ENCODE results near the gene ZFP36. TPM values are rescaled to one million over a fixed set of nuclear protein-coding genes. Genes with fewer than 3 reads are reported as not detected.

ZFP36 gene
- total and polyA plus RNA-seq, 2 of the 8 experiments (the other 6 are each of a cell fraction or from before 2014, with no cell fraction given) = 4.0 to 10.9 TPM

GRCh38 chr19:39422020-39422419 lies 15.4 kb downstream of the ZFP36 start:
- Histone ChIP-seq H2BK15ac (ENCODE audit: low read length) (no peak overlapping the region), H2BK120ac (replicated peaks; ENCODE audit: low read depth, low read length) (no peak overlapping the region), H4K20me1 (replicated peaks in 1 of 2; ENCODE audit: control insufficient read depth in 1 of 2, insufficient read depth in 2 of 2, low read length in 2 of 2) (peaks cover 2 to 7% of the 10 kb centered on the region in 2 experiments), H2AFZ (ENCODE audit: low read length) (no peak overlapping the region), H3K18ac (ENCODE audit: extremely low read depth, low read length) (no peak overlapping the region), H3K9me3 (ENCODE audit: insufficient read depth in 2 of 2, low read depth in 1 of 2, low read length in 1 of 2) (no peaks in the 10 kb centered on the region), H2BK5ac (ENCODE audit: low read depth, low read length) (no peak overlapping the region; the same call in 1 of the 2 replicates), H4K5ac (ENCODE audit: insufficient read length, low read depth, low read length) (no peak overlapping the region), H3K23ac (ENCODE audit: insufficient read length) (no peak overlapping the region), H3K9ac (replicated peaks in 1 of 4; ENCODE audit: extremely low read depth in 1 of 4, low read depth in 3 of 4, low read length in 3 of 4) (no peak overlapping the region), H3K23me2 (ENCODE audit: low read depth, low read length) (peaks cover 5% of the 10 kb centered on the region; the same call in 1 of the 2 replicates), H3K4ac (replicated peaks; ENCODE audit: insufficient read length, low read depth, low read length) (no peak overlapping the region), H3K27me3 (replicated peaks in 1 of 4; ENCODE audit: control insufficient read depth in 3 of 4, extremely low read depth in 1 of 4, insufficient read depth in 3 of 4, low read length in 3 of 4) (no peaks in the 10 kb centered on the region), H3K36me3 (ENCODE audit: control insufficient read depth in 2 of 4, insufficient read depth in 4 of 4, low read length in 3 of 4) (peaks cover 19 to 55% (median 42%) of the 10 kb centered on the region in 4 experiments), H4K91ac (replicated peaks; ENCODE audit: insufficient read length, low read length) (no peak overlapping the region), H3K14ac (ENCODE audit: insufficient read length) (no peak overlapping the region), H2AK5ac (ENCODE audit: low read depth, low read length) (no peak overlapping the region), H3K4me3 (ENCODE audit: extremely low read depth in 1 of 4, insufficient read depth in 2 of 4, low read depth in 3 of 4, low read length in 4 of 4) (no peak overlapping the region), H3K56ac (replicated peaks; ENCODE audit: insufficient read length, low read depth, low read length) (no peak overlapping the region), H3K4me1 (replicated peaks in 1 of 4; ENCODE audit: control insufficient read depth in 3 of 4, insufficient read depth in 4 of 4, low read length in 3 of 4) (no peaks in the 10 kb centered on the region), H3K4me2 (ENCODE audit: insufficient read depth in 1 of 2, low read depth in 2 of 2, low read length in 2 of 2) (no peak overlapping the region), H2BK12ac (ENCODE audit: low read depth, low read length) (no peak overlapping the region), H2BK20ac (ENCODE audit: low read length) (no peak overlapping the region), H3K79me2 (ENCODE audit: control insufficient read depth in 1 of 2, insufficient read depth in 2 of 2, low read length in 2 of 2) (no peaks in the 10 kb centered on the region), H3K79me1 (ENCODE audit: low read depth, low read length) (no peaks in the 10 kb centered on the region), H3K27ac (ENCODE audit: low read depth, low read length) (no peak overlapping the region), H4K8ac (ENCODE audit: extremely low read depth, insufficient read depth, low read length) (no peak overlapping the region)
- 86% methylated on average over 5 of the region's 5 CpGs; no CpG with 5 or more reads in 1 of the 2 experiments for WGBS, 2 experiments (ENCODE audit: extremely low coverage in 1 of 2, insufficient coverage in 1 of 2, insufficient read length in 1 of 2, insufficient replicate concordance in 2 of 2, low coverage in 1 of 2, low lambda C conversion rate in 2 of 2, missing lambda C conversion rate in 1 of 2)
- ChIA-PET POLR2A (ENCODE audit: partially characterized antibody) (interaction anchor here (0.6 to 25.7 kb wide), 7 partner anchors 10 to 93 kb away, joined by 3 to 1154 read pairs (median 3); partner anchors contain the start of genes MED29, PAF1, PLEKHG2 and RPS16), CTCF (ENCODE audit: partially characterized antibody) (interaction anchor here (0.6 to 2.4 kb wide), 6 partner anchors 11 to 293 kb away, joined by 3 to 8 read pairs (median 3); no protein-coding TSS in a partner anchor)
- DNase-seq (ENCODE audit: low read depth in 1 of 2, low spot score in 2 of 2) = no peak
- FAIRE-seq = no peak

All from H1 (cell line).